GM12873 (cell line): Measurements from ENCODE around the gene STUM.
A peak's percentile ranks its signal among the peaks of the same experiment; 100 is the strongest.

Experiments
- CTCF ChIP-seq: IDR thresholded peaks from 2 replicates; pipeline ENCODE4 v1.5.1; 2012; ENCODE audit warnings: low read depth, mild to moderate bottlenecking, moderate library complexity, low read length, control low read depth; ENCODE audit not compliant: insufficient read depth; ENCODE audit errors: missing control alignments

The STUM gene

GRCh38 chr1:226607821-226608220 is 59.3 kb downstream of the STUM start:
- TF ChIP-seq CTCF = no peak

GRCh38 chr1:226608699-226609505 is 60.3 kb downstream of the STUM start:
- peak; percentile 91 for TF ChIP-seq CTCF

- TF ChIP-seq CTCF = no peak
Measured at GRCh38 chr1:226609836-226610455, 61.4 kb downstream of the STUM start.

- TF ChIP-seq CTCF = no peak
Measured at GRCh38 chr1:226610671-226611070, 62.1 kb downstream of the STUM start.

- TF ChIP-seq CTCF = peak; percentile 14
Measured at GRCh38 chr1:226611301-226611700, 62.7 kb downstream of the STUM start.

GRCh38 chr1:226615876-226616275 is 67.3 kb downstream of the STUM start:
- no peak for TF ChIP-seq CTCF

- TF ChIP-seq CTCF = no peak
Measured at GRCh38 chr1:226616636-226617035, 68.1 kb downstream of the STUM start.
